Posterior vena cava (tissue), 2 donors: Measurements from ENCODE around the gene CTBP2. TPM values are rescaled to one million over a fixed set of nuclear protein-coding genes. Genes with fewer than 3 reads are reported as not detected.

Experiments
- DNase-seq: peaks from one replicate; pipeline ENCODE4 v3.0.0-alpha.2; 2020; ENCODE audit warnings: low spot score
- intact Hi-C, 2 donors: fragments of 100-400 bp; cut with DNase I; formaldehyde crosslinking; loops; one replicate each; pipeline versions ENCODE4 v1.14.1 to v1.14.2; 2022 to 2023
- total RNA-seq, 2 donors: library from RNA; stranded (reverse); fragmentation: NEBNext Ultra II Directional; extraction: Animal tissue kit (Norgen Biotek cat#: 25700); gene quantifications; one replicate each; pipeline ENCODE4 v1.2.1, GENCODE V29; 2021
- donor health status: DM: yes; HTN: yes; CAD: no.
- donor health status: DM: yes; HTN: yes; CAD: no.

CTBP2 gene
- total RNA-seq, 2 donors from 2014 or later, result 44.4 to 47.3 TPM

DNA sequence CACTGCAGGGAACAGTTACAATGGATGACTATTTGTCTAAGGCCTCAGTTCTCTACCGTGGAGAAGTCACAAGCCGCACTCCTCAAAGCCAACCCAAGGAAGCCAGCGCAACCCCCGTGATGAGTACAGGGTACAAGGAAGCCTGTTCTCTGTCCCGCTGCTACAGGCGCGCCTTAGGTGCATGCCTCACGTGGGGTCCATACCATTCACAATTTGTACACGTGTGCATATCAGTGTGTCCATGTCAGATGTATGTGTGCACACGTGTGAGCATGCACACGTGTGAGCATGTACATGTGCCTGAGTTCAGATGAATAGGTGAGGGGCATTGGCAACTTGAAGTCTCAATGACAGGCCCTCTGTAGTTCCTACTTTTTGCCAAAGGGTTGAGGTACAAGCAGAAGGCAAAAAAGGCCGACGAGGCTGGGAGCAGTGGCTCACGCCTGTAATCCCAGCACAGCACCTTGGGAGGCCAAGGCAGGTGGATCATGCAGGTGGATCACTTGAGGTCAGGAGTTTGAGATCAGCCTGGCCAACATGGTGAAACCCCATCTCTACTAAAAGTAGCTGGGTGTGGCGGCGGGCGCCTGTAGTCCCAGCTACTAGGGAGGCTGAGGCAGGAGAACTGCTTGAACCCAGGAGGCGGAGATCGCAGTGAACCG lies 62.8 kb downstream of the CTBP2 start:
- no peak for DNase-seq
- intact Hi-C loops, result no loop called here

DNA sequence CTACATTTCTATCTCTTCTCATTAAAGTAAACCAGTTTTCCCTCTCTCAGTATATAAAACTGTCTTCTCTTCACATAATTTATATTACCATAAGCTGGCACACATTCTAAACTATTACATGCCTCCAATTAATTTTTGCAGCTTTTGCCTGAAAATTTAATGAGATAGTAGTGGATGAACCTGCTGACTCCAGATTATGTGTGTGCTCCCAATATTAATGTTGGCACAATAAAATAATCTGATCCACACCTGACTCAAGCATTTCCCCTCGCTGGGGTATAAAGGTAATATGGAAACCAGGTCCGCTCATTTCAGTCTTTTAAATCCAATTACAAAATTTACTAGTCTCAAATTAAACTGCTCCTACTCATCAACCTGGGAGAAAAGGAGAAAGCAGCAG lies 63.4 kb downstream of the CTBP2 start:
- intact Hi-C loops, result no loop called here
- DNase-seq, result no peak

DNA sequence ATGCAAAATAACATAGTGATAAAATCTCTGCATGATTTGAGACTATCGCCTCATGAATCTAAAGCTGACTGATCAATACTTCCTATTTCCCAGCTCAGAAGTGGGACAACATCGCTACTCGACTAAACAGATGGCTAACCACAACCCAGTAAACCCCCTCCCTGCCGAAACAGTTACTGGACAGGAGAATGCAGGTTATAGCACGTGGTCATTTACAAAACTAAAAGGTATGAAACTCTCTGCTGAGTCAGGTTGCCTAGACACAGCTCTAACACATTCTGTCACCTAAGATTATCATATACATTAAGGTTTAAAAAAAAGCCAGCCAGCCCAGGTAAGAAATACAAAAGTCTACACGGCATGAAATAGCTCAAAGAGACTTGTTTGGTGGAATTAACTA lies 64.0 kb downstream of the CTBP2 start:
- DNase-seq, result no peak
- intact Hi-C loops, result no loop called here

DNA sequence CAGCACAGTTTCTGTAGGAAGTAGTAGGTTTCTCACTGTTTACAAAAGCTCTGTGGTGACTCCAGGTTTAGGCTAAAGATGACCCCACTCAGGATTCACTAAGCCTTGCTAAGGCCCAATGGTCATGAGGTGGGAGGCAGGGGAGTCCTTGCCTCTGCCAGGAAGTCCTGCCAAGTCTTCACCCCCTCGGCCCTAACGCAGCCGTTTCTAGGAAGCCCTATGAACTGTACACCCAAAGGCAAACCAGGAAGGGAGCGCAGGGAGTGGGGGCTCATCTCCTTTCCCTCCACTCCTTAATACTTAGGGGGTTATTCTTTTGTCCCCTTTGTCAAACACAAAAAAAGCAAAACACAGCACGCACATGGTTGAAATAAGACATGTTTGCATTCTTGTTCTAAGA lies 64.6 kb downstream of the CTBP2 start:
- intact Hi-C loops, result no loop called here
- no peak for DNase-seq

DNA sequence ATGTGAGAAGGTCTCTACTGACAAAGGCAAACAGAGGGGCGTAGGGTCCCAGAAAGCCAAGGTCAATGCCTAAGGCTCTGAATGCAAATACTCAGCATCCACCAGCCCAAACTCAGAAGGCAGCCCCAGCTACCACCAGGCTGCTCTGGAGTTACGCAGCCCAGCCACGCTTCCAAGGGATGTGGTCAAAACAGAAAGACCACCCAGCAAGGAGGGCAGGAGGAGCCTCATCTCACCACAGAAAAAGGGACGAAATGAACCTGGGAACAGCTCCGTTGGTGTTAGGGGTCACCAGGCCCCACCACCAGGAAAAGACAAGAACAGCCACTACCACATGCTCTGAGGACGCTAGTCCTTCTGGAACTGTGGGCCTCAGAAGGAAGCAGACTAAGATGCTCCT lies 65.1 kb downstream of the CTBP2 start:
- intact Hi-C loops, result no loop called here
- peak; percentile 62 for DNase-seq

DNA sequence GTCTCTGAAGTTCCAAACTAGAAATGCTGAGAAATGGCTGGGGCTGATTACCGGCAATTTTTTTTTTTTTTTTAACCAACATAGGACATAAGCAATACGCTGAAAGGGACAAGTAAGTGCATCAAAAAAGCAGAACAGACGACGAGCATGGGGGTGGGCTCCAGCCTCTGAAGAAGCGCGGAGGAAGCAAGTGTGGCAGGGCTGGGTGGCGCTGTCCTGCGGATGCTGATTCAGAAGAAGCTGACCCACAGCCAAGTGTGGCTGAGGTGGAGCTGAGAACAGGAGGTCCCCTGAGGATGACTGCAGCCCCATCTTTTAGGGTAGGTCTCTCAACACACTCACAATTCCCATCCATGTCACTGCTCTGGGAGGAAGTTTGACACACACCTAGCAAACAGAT lies 65.6 kb downstream of the CTBP2 start:
- DNase-seq, result peak; percentile 66
- intact Hi-C loops, result no loop called here

DNA sequence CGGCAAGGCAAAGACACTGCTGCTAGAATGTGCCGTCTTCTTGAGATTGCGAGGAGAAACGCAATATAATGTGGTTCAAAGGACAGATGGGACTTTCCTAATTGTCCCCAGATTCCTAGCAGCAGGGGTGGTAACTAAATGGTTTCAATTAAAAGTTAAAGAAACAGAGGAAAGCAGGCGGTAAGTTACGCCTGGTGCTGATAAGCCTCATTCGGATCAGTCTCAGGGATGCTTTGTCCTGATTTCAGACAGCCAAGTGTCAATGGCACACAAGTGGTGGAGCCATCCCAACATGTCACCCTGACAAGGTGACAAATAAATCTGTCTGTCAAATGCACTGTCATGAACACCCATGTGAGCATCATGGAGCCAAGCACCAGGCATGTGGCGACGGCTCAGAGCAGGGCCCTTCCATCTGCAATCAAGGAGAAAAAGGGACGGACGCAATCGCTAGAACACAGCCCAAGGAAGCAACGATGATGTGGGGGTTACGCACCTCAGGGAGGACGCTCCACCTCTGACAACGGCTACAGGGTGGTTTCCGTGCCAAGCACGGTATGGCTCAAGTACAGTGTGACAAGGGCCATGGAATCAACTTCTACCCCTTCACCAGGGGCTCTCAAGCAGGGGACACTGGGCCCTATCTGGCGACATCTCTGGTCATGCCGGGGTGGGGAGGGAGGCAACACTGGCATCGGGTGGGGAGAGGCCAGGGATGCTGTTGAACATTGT lies 66.2 kb downstream of the CTBP2 start:
- no peak for DNase-seq
- intact Hi-C loops, result no loop called here

DNA sequence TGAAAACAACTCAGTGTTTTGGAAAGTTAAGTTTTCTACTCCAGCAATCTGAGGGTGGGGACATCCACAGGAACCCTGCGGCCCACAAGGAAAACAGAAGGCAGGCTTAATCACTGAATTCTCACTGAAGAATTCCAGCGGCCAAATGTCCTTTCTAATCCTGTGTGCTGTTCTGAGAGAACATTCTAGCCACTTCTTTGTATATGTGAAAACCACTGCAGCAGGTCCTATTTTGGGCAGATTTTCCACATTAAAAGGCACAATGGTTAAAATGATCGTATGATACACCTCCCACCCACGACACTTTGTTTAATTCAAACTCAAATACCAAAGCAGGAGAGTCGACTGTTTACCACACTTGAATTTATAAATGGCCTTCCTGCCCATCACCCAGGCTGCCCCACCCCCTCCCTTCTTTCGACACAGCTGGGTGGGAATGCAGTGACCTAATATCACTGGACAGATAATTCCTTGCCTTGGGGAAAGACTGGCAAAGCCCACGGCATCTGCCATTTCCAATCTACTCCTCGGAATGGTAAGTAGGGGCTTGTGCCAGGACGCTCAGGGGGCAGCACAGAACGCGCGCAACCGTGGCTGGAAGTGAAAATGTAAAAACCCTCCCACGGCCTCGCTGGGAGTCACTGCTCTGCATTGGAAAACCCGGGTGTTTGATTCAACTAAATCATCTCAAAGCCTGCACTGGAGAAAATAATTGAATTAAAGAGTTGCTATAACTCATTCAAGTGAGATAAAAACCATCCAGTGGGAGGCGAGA lies 67.0 kb downstream of the CTBP2 start:
- intact Hi-C loops, result no loop called here
- DNase-seq, result peak; percentile 85

DNA sequence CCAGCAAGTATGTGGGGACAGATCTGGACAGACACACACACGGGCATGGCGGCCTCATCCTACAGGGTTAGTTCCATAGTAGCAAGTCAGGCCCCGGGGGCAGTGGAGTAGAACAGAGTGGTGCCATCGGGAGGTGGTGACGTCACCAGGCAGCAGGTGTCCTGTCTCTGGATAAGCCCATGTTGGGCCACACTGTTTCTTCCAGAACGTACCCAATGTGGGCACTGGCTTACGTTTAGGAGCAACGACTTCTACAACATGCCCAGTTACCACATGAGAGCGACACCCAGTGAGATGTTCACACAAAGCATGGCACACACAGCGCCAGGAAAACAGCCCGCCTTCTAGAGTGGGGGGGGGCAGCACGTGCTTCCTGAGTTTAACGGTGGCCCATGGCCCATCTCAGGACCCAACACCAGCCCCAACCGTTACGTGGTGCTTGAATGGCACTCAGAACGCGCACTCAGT lies 67.8 kb downstream of the CTBP2 start:
- peak; percentile 65 for DNase-seq
- intact Hi-C loops, result no loop called here

DNA sequence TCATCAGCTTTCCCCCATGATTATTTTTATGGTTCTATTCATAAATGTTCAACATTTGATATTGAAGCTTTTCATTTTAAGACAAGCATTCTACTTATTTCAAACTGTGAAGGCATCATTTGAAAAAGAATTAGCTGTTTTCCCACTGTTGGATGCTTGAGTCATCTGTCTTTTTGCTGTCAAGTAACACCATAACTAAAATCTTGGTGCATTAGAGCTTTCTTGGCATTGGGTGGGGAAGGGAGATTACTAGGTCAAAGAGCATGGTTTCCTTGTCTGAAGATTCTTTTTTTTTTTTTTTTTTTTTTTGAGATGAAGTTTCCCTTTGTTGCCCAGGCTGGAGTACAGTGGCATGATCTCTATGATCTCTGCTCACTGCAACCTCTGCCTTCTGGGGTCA lies 68.5 kb downstream of the CTBP2 start:
- intact Hi-C loops, result no loop called here

DNA sequence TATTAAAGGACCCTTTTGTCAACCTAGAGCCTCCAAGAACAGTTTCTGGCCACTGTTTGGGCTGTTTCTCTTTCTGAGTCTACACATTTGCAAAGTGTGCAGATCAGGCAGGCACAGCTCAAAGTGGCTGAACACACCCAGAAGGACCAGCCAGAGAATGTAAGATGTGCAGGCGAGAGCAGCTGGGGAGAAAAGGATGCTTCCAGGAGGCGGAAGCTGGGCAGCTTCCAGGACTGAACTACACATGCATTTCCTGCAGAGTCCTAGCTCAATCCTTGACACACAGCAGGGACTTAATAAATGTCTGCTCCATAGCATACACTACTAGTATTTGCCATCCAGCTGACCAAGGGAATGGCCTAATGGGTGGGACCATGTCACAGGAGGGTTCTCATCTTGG lies 70.9 kb downstream of the CTBP2 start:
- no peak for DNase-seq

More for the DNA sequence above, 68.5 kb downstream of the CTBP2 start:
- no peak for DNase-seq

DNA sequence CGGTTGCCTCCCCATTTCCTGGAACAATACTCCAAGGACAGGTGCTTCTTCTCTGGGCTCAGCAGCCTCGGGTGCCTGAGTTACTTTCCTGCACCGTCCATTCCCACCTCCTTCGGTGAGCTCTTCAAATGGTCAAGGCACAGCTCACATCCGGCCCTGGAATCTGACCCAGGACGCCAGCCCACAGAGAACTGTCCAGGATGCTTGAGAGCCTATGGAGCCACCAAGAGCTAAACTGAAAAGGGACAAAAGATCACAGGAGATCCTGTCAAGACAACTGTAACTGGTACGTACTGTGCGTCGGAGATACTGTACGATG lies 72.5 kb downstream of the CTBP2 start:
- no peak for DNase-seq
- intact Hi-C loops, result no loop called here

More for the DNA sequence above, 70.9 kb downstream of the CTBP2 start:
- intact Hi-C loops, result no loop called here

DNA sequence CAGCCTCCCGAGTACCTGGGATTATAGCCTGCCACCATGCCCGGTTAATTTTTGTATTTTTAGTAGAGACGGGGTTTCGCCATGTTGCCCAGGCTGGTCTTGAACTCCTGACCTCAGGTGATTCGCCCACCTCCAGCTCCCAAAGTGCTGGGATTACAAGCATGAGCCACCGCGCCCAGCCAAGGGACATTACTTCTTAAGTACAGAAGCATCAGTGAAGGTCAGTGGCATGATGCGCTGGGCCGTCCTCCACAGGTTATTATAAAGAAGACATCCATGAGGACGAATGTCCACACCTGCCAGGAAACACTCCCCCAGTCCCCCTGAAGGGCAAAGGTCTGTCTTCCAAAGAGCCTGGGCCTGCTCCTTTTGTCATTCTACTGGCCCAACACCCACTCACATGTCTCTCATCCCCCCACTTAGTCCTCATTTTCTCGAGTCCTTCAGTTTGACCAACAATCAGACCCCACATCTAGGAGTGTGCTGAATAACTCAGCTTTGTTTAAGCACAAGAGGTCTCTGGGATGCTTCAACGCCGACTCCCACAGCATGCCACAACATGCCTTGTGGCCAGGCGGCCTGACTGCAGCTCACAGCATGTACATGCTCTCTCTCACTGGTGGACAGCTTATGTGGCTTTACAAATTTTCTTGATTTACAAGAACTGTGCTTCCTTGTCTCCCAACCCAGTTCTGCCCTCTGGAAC lies 73.0 kb downstream of the CTBP2 start:
- peak; percentile 56 for DNase-seq
- intact Hi-C loops, result no loop called here

DNA sequence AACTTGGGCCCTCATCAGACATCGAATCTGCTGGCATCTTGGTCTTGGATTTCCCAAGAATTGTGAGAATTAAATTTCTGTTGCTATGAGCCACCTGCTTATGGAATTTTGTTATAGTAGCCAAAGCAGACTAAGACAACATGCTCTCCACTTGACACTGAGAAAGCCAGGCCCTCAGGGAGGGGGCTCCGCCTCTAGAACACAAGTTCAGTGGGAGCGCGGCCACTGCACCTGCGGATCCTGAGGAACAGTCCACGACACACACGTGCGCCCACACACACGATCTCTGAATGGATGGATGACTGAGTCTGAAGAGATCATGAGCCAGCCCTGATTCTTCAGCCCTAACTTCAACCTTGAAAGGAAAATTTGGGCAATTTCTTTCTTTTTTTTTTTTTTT lies 73.7 kb downstream of the CTBP2 start:
- intact Hi-C loops, result no loop called here
- no peak for DNase-seq

DNA sequence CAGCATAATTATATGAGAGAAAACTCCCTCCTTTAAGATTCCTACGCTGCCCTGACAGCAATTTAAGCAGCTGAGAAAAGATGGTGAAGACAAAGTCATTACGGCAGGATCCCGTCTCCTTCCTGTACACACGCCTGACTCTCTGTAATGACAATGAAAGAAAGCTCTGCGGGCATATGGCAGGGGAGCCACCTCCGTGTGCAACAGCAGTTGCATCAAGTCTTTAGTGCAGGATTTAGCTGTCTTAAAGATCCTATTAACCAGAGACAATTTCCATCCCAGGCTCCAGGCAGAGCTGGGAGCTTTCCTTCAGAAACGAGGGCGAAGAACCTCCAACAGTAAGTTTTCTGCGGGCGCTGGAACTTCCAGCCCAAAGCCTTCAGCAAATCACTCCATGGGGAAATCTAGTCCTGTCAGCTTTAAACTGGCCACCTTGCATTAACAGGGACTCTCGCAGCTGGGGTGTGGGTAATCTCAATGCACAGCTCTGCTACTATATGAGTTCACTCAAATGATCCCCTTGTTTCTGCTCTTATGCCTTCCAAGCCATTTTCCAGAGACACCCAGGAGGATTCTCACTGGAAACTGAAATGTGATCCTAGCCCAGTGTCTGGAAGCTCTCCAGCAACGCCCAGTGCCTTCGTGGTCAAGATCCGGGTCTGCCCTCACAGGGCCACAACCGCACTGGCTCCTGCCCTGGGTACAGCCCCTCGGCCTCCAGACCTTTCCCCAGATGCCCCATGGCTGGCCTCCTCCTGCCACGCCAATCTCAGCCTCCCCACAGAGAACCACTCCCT lies 74.9 kb downstream of the CTBP2 start:
- peak; percentile 80 for DNase-seq

DNA sequence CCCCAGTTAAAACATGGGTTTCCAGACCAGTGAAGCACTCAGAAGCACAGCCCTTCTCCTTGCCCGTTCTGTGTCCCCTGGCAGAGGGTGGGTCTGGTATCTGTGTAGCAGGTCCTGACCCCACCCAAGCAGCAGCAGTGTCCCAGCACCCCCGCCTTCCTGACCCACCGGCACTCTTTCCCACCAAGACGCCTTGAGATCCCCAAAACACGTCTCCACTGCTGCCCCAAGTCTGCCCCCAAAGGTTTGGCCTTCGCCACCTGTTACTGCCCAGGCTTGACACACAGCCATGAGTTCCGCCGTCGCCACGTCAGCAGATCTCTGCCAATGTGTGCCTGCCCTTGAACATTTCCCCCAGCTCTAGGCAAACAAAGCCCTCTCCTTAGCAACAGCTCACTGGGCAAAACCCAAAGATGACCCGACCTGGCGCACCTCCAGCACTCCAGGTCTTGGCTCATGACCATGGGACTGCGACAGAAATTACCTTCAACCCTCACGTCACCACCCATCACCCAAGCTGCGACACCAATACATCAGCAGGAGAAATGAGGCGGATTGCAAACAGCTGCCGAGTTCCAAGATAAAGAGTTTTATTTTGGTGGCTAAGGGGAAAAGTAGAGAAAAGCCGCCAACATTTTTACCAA lies 75.6 kb downstream of the CTBP2 start:
- peak; percentile 85 for DNase-seq
- intact Hi-C loops, result no loop called here

More for the DNA sequence above, 74.9 kb downstream of the CTBP2 start:
- intact Hi-C loops, result no loop called here

DNA sequence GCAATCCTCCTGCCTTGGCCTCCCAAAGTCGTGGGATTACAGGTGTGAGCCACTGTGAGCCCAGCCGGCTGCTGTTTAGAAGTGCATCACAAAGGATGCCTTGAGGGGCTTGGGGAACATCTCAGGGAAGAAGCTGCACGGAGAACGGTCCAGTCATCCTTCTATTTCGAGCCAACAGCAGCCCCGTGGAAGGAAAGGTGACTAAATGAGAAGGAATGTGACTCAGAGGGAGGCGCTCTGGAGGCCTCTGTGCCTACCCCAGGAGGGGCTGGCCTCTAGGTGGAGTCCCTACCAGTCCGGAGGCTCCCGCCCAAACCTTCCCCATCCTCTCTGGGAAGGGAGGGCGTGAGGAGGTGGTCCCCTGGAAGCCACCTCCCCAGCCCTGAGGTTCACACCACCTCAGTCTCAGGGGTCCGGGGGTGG lies 76.2 kb downstream of the CTBP2 start:
- intact Hi-C loops, result no loop called here
- peak; percentile 88 for DNase-seq

DNA sequence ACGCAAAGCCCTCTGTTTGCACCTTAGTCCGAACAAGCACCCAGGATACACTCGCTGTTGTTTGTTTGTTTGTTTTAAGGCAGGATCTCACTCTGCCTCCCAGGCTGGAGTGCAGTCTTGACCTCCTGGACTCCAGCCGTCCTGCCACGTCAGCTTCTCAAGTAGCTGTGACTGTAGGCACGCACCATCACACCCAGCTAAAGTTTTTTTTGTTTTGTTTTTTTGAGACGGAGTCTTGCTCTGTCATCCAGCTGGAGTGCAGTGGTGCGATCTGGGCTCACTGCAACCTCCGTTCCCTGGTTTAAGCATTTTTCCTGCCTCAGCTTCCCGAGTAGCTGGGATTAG lies 76.8 kb downstream of the CTBP2 start:
- intact Hi-C loops, result no loop called here
- peak; percentile 81 for DNase-seq
